ENCODE measurements around the gene REC8.
A peak's percentile ranks its signal among the peaks of the same experiment; 100 is the strongest.

REC8 gene

DNA sequence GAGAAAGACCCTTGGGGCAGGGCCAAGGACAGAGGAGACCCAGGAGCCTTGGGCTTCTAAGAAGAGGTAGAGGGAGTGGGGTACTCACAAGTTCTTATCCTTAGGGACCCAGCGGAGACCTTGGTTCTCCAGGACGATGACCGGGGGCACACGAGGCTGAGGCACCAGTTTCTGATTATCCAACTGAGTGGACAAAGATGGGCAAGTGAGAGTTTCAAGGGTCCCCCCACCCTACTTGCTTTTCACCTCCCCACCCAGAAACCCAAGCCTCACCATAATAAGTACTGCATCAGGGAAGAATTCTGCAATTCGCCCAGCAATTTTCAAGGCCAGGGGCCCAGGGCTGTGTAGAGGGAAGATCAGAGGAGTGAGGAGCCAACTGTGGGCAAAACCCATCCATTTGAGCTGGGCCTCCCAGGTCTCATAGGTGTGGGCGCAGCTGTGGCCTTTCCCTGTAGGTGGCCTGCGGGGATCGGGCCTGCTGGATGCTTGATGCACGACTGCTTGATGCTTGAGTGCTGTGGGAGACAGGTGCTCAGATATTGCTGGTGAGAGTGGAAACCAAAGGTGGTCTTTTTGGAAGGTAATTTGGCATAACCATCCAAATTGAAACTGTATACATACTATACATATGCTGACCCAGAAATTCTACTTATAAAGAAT lies 32.5 kb upstream of the REC8 start:
- DNase-seq = no peak

DNA sequence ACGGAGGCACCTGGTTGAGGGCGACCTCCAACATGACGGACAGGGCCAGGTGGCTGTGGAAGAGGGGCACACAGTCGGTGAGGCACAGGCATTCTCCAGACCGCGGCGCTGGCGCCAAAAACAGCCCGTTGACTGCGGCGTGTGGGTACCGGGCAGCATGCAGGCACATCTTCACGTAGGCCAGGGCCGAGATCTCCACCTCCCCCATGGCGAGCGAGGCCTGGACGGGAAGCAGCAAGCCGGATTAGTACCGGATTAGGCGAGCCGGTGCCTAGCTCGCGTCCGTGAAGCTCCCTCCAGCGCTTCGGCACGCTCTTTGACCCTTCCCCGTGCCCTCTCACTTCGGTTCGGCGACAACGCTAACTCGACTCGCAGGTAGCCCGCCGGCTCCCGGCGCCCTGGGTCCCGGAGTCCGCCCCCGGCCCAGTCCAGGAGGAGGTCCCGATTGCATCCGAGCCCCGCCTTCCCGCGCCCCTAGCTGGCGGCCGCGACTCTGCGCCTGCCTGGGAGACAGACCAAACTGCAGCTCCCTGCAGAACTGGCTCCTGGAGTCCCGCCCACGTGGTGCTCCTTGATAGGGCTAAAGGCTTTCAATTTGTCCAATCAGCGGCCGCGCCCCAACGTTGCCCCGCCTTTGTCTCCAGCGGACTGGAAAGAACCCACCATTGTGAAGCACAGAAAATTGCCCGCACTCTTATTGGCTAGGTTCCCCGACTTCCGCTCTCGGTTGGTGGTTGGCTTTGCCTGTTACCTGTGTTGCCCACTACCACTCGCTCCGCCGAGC lies 30.6 kb upstream of the REC8 start, which contains the start of gene EMC9:
Gene EMC9, minus strand, starts transcription at position 495 of the 784 bp plus-strand sequence. Its CDS starts 287 bp downstream, at position 208.
- DNase-seq = peak; percentile 97

DNA sequence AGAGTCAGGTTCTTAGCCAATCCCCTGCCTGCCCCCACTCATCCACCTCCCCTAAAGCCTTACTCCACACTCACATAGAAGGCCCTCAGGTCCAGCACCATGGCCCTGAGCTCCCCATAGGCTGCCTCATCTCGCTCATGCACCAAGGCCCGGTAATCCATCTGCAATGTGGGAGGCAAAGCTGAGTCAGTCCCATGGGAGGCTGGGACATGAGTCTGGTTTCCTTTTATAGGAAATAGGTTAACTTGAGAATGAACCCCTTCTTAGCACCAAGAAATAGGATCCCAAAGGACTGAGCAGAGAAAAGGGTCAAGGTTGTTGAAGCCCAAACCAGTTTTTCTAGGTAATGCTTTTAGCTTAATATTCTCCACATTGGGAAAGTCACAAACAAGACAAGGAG lies 28.4 kb upstream of the REC8 start:
- no peak for DNase-seq

DNA sequence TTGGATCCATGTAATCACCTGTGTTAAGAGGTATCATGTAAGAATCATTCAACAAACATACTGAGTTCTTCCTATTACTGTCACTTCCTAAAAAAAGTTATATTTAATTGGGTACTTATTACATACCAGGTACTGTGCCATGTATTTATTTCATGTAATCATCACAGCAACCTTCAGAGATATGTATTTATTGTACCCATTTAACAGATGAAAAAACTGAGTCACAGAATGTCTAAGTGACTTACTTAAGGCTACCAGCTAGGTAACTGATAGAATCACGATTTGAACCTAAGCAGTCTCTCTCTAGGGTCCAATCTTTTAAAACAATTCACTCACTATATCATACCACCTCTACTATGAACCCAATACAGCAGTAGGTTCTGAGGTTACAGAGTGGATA lies 27.4 kb upstream of the REC8 start:
- DNase-seq = no peak

DNA sequence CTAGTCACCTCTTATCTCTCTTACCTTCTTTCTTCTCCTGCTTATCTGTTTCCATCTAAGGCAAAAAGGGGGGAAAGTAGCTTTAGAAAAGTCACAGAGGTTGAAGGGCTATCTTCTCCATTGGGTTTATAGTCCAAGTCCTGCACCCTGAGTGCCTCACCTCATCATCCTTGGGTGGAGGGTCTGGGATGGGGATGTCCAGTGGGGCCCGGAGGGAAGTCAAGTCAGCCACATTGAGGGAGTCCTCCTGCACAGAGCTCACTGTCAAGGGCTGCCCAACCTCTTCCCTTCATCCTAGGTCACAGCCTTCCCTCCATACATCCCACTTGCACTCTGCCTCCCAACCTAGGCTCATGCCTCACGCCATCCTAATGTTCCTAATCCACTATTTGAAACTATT lies 26.7 kb upstream of the REC8 start:
- DNase-seq = no peak

DNA sequence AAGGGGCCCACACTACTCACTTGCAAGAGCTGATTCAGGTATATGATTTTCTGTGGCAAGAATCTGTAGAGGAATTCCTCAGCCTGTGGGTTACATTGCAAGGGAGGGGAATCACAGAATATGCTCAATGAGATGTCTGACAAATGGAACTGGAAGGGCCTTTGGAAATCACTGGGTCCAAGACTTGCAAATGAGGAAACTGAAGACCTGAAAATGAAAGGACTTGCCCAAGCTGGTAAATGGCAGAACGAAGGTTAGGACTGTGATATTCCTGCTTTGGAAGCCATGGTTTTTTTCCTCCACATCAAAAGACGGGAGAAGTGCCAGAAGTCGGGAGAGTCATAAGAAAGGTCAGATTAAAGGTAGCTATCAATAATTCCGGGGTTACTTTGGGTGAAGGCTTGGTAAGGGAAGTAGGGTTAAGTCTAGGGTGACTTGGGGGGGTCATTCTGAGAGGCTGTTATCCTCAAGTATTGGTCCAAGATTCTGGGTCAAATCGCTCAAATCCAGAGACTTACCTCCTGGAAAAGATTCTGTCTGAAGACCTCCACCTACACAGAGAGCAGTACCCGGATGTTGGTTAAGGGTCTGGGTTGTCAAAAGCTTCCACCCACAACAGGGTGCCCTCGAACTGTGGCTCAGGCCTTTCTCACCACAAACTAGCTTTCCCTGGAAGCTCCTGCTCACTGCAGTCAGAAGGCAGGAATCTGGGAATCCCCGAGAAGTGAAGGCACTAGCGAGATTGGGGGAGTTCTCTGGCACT lies 26.0 kb upstream of the REC8 start:
- DNase-seq = no peak

DNA sequence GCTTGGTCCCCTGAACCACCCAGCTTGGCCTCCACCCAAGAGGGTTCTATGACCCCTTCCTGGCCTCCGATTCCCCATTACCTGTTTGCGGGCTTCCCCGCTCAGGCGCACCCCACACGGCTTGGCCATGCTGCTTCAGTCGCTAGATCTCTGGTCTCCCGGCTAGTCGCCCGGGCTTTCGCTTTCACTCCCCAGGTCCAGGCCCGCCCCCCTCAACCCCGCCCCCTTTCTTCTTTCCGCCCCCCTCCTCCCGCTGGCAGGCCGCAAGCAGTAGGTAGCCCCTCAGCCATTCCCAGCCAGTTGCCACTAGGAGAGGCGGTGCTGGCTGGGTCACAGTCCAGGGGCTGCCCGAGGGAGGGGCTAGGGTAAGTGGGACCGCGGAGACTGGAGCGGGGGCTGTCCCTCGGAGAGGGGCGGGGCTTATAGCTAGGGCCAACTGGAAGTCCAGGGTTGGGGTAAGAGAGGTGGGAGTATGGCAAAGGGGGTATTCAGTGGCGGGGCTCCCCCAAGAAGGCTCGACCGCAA lies 25.4 kb upstream of the REC8 start, which contains the start of gene PSME2:
Gene PSME2, minus strand, starts transcription at position 158 of the 525 bp plus-strand sequence. Its CDS starts 29 bp downstream, at position 129.
- DNase-seq = peak; percentile 92

DNA sequence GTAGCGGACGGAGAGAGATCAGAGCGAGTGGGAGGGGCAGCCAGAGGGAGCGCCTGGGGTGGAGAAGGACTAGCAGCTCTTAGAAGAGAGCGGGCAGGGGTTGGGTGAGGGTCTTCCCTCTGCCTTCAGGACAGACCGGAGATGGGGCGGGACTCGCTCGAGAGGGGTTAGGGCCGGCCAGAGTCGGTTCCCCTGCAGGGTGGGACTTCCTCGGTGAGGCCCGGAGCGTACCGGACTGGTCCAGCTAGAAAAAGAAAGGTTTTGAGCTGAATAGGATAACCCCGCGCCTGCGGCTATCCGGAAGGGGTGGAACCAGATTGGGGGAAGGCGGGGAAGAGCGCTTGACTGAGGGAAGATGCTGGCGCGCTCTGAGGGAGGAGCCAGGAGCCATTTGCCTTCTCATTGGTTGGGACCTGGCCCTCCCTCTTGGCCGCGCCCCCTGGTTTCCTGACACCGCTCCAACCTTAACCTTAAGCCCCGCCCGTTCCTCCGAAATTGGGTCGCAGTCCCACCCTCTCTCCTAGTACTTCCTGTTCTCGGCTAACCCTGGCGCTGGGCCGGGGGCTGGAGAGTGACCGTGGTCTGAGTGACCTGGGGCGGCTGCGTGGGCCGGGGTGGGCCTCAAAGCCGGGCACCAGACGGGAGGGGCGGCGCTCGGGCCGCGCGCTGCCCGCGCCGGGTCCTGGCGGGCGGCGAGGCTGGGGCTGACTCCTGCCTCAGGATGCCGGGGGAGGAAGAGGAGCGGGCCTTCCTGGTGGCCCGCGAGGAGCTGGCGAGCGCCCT lies 24.7 kb upstream of the REC8 start, which contains the start of gene RNF31:
Gene RNF31, plus strand, starts transcription at position 521 of the 783 bp plus-strand sequence. Its CDS starts 201 bp downstream, at position 722.
- peak; percentile 91 for DNase-seq

DNA sequence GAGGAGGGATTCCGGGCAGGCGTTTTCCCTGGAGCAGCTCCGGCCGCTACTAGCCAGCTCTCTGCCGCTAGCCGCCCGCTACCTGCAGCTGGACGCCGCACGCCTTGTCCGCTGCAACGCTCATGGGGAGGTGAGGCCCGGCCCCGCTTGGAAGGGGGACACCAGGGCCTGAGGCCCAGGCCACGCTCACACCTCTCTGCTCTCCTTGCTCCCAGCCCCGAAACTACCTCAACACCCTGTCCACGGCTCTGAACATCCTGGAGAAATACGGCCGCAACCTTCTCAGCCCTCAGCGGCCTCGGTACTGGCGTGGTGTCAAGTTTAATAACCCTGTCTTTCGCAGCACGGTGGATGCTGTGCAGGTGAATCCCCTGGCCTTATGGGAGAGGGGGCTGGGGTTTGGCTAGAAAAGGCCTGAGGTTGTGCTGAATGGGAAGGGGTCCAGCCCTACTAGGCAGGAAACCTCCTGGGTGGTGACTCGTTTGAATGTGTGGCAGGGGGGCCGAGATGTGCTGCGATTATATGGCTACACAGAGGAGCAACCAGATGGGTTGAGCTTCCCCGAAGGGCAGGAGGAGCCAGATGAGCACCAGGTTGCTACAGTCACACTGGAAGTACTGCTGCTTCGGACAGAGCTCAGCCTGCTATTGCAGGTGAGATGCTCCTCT lies 24.0 kb upstream of the REC8 start:
- no peak for DNase-seq

DNA sequence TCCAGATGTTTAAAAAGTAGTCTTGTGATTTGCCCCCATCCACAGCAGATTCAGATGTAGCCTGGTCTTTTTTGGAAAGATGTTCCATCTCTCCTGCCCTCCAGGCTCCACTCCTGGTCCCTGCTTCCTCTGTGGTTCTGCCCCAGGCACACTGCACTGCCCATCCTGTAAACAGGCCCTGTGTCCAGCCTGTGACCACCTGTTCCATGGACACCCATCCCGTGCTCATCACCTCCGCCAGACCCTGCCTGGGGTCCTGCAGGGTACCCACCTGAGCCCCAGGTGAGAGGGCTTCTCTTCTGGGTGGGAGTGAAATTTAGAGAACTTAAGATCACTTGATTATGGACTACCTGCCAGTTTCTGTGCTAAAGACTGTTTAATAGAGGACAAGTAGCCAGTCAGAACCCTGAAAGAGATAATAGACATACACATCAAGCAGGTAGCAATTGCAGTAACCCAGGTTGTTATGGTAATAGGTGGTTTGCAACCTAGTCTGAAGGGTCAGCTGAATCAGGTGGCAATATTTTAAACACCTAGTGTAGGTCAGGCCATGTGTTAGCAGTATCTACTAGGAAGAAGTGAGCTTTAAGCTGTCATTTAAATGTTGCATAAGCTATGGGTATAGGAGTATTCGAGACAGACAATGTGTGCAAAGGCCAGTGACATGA lies 22.4 kb upstream of the REC8 start:
- DNase-seq = no peak

DNA sequence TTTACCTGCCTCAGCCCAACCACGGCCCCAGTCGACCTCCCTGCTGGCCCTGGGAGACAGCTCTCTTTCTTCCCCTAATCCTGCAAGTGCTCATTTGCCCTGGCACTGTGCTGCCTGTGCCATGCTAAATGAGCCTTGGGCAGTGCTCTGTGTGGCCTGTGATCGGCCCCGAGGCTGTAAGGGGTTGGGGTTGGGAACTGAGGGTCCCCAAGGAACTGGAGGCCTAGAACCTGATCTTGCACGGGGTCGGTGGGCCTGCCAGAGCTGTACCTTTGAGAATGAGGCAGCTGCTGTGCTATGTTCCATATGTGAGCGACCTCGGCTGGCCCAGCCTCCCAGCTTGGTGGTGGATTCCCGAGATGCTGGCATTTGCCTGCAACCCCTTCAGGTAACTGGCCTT lies 21.8 kb upstream of the REC8 start:
- DNase-seq = no peak

DNA sequence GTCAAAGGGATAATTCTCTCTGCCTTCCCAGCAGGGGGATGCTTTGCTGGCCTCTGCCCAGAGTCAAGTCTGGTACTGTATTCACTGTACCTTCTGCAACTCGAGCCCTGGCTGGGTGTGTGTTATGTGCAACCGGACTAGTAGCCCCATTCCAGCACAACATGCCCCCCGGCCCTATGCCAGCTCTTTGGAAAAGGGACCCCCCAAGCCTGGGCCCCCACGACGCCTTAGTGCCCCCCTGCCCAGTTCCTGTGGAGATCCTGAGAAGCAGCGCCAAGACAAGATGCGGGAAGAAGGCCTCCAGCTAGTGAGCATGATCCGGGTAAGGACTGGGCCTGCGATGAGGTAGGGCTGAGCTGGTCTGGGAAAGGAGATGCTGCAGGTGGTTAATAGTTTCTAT lies 21.3 kb upstream of the REC8 start:
- DNase-seq = no peak

DNA sequence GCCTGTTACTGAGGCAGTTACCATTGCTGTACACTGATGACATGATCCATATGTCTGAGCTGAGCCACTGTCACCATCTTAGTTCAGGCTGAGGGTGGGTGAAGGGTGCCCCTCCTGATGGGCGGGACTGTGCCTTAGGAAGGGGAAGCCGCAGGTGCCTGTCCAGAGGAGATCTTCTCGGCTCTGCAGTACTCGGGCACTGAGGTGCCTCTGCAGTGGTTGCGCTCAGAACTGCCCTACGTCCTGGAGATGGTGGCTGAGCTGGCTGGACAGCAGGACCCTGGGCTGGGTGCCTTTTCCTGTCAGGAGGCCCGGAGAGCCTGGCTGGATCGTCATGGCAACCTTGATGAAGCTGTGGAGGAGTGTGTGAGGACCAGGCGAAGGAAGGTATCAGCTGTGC lies 20.9 kb upstream of the REC8 start:
- no peak for DNase-seq

DNA sequence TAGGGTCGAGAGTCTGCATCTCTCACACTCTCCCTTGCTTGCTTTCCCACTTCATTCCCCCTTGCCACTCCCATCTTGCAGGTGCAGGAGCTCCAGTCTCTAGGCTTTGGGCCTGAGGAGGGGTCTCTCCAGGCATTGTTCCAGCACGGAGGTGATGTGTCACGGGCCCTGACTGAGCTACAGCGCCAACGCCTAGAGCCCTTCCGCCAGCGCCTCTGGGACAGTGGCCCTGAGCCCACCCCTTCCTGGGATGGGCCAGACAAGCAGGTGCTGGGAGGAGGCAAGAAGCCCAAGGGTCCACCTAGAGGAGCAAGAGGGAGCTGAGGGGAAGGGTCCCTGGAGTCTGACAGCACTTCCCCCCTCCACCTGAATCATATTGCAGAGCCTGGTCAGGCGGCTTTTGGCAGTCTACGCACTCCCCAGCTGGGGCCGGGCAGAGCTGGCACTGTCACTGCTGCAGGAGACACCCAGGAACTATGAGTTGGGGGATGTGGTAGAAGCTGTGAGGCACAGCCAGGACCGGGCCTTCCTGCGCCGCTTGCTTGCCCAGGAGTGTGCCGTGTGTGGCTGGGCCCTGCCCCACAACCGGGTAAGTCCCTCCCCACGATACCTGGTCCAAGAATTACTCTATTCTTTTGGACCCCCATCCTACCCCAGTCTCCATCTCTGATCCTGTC lies 20.3 kb upstream of the REC8 start:
- DNase-seq = no peak

DNA sequence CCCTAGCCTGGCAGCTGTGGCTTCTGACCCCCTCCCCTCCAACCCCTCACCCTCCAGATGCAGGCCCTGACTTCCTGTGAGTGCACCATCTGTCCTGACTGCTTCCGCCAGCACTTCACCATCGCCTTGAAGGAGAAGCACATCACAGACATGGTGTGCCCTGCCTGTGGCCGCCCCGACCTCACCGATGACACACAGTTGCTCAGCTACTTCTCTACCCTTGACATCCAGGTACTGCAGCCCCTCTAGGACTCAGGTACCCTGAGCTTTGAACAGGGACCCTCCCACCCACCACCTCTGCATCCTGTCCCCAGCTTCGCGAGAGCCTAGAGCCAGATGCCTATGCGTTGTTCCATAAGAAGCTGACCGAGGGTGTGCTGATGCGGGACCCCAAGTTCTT lies 16.8 kb upstream of the REC8 start:
- DNase-seq = no peak

DNA sequence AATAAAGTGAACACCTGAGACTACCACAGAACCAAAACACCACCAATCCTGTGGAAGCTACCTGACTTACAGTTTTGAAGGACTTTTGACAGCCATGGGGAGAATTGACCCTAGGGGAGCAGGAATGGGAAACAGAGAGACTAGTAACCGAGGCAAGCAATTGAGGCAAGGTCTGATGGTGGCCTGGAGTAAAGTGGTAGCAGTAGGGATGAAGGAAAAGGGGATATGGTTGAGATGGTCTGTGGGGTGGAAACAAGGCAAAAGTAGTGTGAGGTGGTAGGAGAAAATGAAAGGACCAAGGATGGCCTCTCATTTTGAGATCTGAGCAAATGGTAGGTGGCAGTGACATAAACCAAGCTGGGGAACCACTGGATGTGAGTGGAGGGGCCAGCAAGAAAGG lies 15.0 kb upstream of the REC8 start:
- DNase-seq = no peak

DNA sequence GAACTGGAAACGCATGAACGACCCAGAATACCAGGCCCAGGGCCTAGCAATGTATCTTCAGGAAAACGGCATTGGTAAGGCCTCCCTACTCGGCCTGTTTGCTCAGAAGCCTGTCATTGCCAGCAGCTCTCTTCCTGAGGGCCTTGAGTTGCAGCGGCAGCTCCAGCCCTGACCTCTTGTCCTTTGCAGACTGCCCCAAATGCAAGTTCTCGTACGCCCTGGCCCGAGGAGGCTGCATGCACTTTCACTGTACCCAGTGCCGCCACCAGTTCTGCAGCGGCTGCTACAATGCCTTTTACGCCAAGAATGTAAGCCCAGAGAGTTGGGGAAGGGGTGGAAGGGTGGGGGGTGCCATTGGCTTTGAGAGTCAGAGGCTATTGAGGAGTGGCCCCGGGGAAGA lies 14.5 kb upstream of the REC8 start:
- DNase-seq = no peak

DNA sequence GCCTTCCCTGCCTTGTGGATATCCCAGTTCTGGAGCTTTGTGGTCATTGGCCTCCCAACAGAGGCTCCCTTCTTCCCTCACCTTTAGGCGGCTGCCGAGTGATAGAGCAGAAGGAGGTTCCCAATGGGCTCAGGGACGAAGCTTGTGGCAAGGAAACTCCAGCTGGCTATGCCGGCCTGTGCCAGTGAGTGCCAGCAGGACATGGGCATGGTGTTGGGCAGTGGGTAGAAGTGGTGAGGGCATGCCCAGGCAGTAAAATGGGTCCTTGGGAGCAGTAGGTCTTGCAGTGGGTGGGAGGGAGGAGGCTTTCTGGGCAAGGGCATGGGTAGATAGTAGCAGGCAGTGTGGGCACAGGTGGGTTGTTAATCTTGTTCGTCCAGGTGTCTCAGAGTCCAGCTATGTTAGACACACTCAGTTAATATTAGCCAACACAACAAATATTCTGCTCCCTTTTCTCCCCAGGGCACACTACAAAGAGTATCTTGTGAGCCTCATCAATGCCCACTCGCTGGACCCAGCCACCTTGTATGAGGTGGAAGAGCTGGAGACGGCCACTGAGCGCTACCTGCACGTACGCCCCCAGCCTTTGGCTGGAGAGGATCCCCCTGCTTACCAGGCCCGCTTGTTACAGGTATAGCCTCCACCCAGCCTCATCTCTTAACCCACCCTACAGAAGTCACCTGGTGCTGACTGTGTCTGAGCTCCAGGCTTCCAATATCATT lies 11.9 kb upstream of the REC8 start:
- no peak for DNase-seq

DNA sequence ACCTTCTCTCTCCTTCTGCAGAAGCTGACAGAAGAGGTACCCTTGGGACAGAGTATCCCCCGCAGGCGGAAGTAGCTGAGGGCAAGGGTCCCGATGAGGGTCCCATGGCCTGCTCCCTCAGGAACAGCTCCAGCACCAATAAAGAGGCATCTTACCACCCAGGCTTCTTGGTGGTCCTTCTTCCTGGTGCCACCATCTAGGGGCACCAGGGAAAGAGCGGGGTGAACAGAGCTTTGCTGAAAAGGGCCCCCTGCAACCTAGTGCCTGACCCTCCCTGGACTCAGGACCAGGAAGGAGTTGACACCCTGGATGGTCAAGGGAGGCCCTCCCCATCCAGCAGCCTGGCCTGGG lies 11.4 kb upstream of the REC8 start:
- no peak for DNase-seq

Measured in T1000 (cell line).